ENCODE data around the gene SMC1B.
"Not testable (repeated sequence)": the region's sequence is repeated elsewhere in the genome, so short reads cannot be mapped to it uniquely, and the experiment has no call there.

SMC1B gene

GRCh38 chr22:45358127-45358526 is 55.3 kb downstream of the SMC1B start:
- no peak overlapping the region for H3K4me3 ChIP-seq (ENCODE audit: low read length)
- TF ChIP-seq CTCF (conservative IDR thresholded peaks at IDR 0.05; ENCODE audit: low read depth, low read length): no peak
- no peak for DNase-seq (ENCODE audit: low read depth)

GRCh38 chr22:45357490-45357889 is 55.9 kb downstream of the SMC1B start:
- DNase-seq (ENCODE audit: low read depth): no peak
- TF ChIP-seq CTCF (conservative IDR thresholded peaks at IDR 0.05; ENCODE audit: low read depth, low read length): no peak
- H3K4me3 ChIP-seq (ENCODE audit: low read length): no peak overlapping the region

GRCh38 chr22:45353786-45354185 is 59.6 kb downstream of the SMC1B start:
- no peak for DNase-seq (ENCODE audit: low read depth)
- no peak overlapping the region for H3K4me3 ChIP-seq (ENCODE audit: low read length)
- TF ChIP-seq CTCF (conservative IDR thresholded peaks at IDR 0.05; ENCODE audit: low read depth, low read length): no peak

GRCh38 chr22:45352757-45353156 is 60.6 kb downstream of the SMC1B start:
- H3K4me3 ChIP-seq (ENCODE audit: low read length); DNase-seq (ENCODE audit: low read depth): not testable (repeated sequence)

GRCh38 chr22:45351956-45352355 is 61.4 kb downstream of the SMC1B start:
- no peak for DNase-seq (ENCODE audit: low read depth)
- TF ChIP-seq CTCF (conservative IDR thresholded peaks at IDR 0.05; ENCODE audit: low read depth, low read length): no peak
- no peak overlapping the region for H3K4me3 ChIP-seq (ENCODE audit: low read length)

GRCh38 chr22:45349916-45350315 is 63.5 kb downstream of the SMC1B start:
- no peak overlapping the region for H3K4me3 ChIP-seq (ENCODE audit: low read length)
- no peak for DNase-seq (ENCODE audit: low read depth)
- TF ChIP-seq CTCF (conservative IDR thresholded peaks at IDR 0.05; ENCODE audit: low read depth, low read length): no peak

- no peak overlapping the region for H3K4me3 ChIP-seq (ENCODE audit: low read length)
- peak; percentile 34 for DNase-seq (ENCODE audit: low read depth)
- peak; percentile 63 for TF ChIP-seq CTCF (conservative IDR thresholded peaks at IDR 0.05; ENCODE audit: low read depth, low read length)
Measured at GRCh38 chr22:45344334-45344733, 69.1 kb downstream of the SMC1B start.

GRCh38 chr22:45343143-45343542 is 70.3 kb downstream of the SMC1B start:
- no peak for DNase-seq (ENCODE audit: low read depth)
- H3K4me3 ChIP-seq (ENCODE audit: low read length): no peak overlapping the region
- TF ChIP-seq CTCF (conservative IDR thresholded peaks at IDR 0.05; ENCODE audit: low read depth, low read length): no peak

All from retinal pigment epithelial cell (primary cell).